Duodenal mucosa (tissue), 2 donors: ENCODE results near the gene CDIPT.
"Not testable (repeated sequence)": the region's sequence is repeated elsewhere in the genome, so short reads cannot be mapped to it uniquely, and the experiment has no call there.

ENCODE experiments used
- H3K27ac ChIP-seq: one replicate; pipeline ENCODE4 v1.7.0; 2013; ENCODE audit warnings: low read depth, low read length
- H3K27me3 ChIP-seq, 2 donors: one replicate each; pipeline ENCODE4 v1.7.0; 2013; ENCODE audit warnings: low read length in 2 of 2, control low read depth in 1 of 2; ENCODE audit not compliant: insufficient read depth in 2 of 2, control insufficient read depth in 1 of 2
- H3K36me3 ChIP-seq, 2 donors: one replicate each; pipeline ENCODE4 v1.7.0; 2013; ENCODE audit warnings: low read length in 2 of 2, control low read depth in 1 of 2; ENCODE audit not compliant: insufficient read depth in 2 of 2, control insufficient read depth in 1 of 2
- H3K4me1 ChIP-seq, 2 donors: one replicate each; pipeline ENCODE4 v1.7.0; 2013; ENCODE audit warnings: low read length in 2 of 2, control low read depth in 1 of 2; ENCODE audit not compliant: insufficient read depth in 2 of 2, control insufficient read depth in 1 of 2
- H3K4me3 ChIP-seq, 2 donors: one replicate each; pipeline ENCODE4 v1.7.0; 2013; ENCODE audit warnings: low read length in 2 of 2, low read depth in 1 of 2
- H3K9ac ChIP-seq, 2 donors: one replicate each; pipeline ENCODE4 v1.7.0; 2013; ENCODE audit warnings: low read length in 2 of 2, low read depth in 1 of 2
- H3K9me3 ChIP-seq, 2 donors: one replicate each; pipeline ENCODE4 v1.7.0; 2013; ENCODE audit warnings: low read length in 2 of 2, control low read depth in 1 of 2; ENCODE audit not compliant: control insufficient read depth in 1 of 2

The CDIPT gene

DNA sequence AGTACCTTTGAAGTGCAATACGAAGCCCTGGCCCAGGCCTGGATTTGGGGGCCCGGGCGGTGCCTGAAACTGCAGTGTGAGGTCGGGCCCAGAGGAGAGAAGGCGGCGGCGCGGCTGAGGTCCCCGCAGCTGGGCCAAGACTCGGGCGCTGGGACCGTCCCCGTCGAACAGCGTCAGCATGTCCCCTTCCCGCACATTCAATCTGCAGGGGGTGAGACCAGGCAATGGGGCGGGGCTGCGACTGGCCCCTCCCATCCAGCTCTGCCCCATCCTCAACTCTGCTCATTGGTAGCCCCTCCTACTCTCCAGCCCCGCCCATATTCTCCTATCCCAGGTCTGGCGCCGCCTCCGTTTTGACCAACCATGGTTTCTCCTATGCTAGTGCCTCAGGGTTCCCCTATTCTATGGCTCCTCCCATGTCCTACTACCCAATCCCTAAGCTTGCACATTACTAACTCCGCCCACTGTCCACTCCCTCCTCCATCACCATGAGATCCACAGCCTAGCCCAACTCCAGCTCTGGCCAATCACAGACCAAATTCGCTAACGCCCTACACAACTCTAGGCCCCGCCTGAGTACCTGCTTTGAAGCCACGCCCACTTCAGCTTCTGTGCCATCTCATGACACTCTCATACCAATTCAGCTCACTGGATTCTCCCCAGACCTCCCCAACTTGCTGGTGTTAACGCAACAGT is 14.4 kb upstream of the CDIPT start:
- no peak overlapping the region for H3K27ac ChIP-seq
- H3K9ac ChIP-seq: no peak overlapping the region
- peaks cover 9 to 12% of the 10 kb centered on the region in 2 donors for H3K27me3 ChIP-seq
- H3K9me3 ChIP-seq: no peaks in the 10 kb centered on the region
- no peak overlapping the region for H3K4me3 ChIP-seq
- H3K4me1 ChIP-seq: peaks cover 0 to 3% of the 10 kb centered on the region in 2 donors
- H3K36me3 ChIP-seq: no peaks in the 10 kb centered on the region

DNA sequence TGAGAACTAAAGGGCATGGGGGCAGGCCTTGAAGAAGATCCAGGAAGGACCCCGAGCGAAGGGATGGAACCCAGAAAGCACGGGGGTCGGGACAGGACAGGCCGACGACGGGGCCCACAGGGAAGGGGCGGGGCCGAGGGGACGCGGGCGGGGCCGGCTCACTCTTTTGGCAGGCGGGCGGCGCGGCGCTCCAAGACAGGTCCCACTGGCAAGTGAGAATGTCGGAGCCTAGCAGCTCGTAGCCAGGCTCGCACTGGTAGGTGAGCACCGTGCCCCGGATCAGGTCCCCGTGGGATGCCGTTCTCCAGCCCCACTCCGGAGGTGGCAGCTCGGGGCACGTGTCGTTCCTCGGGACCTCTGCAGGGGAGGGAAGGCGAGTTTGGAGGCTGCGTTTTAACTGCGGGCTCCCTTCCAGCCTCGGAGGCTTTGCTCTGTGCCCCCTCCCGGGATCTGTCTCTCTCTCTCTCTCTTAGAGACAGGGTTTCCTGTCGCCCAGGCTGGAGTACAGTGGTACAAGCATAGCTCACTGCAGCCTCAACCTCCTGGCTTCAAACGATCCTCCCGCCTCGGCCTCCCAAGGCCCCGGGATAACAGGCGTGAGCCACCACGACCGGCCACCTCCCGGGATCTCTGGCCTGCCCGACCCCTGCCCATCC is 13.7 kb upstream of the CDIPT start:
- Histone ChIP-seq H3K27ac (no peak overlapping the region), H3K9ac (no peak overlapping the region), H3K4me1 (peaks cover 0 to 3% of the 10 kb centered on the region in 2 donors), H3K36me3 (no peaks in the 10 kb centered on the region), H3K27me3 (peaks cover 9 to 12% of the 10 kb centered on the region in 2 donors), H3K9me3 (no peaks in the 10 kb centered on the region), H3K4me3 (peak overlapping the region; percentile 22 to 43)

DNA sequence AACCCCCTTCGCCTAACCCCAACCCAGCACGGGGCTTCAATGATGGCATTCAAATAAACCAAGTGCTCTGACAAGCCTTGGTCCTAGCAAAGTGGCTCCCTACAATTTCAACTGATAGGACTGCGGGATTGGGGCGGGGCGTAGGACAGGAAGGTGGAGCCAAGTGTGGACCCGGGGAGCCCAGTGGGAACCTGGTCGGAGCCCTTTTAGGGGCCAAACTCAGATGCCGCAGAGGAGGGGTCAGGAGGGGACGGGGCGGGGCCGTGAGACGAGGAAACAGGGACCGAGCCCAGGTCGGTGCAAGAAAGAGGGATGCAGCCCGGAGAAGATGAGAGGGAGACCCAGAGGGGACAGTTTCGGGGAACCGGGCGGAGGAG is 13.2 kb upstream of the CDIPT start:
- Histone ChIP-seq H3K9ac (no peak overlapping the region), H3K4me3 (peak overlapping the region in 1 of 2 donors; percentile 22), H3K36me3 (no peaks in the 10 kb centered on the region), H3K27me3 (peaks cover 9 to 12% of the 10 kb centered on the region in 2 donors), H3K9me3 (no peaks in the 10 kb centered on the region), H3K4me1 (peaks cover 0 to 3% of the 10 kb centered on the region in 2 donors), H3K27ac (no peak overlapping the region)

DNA sequence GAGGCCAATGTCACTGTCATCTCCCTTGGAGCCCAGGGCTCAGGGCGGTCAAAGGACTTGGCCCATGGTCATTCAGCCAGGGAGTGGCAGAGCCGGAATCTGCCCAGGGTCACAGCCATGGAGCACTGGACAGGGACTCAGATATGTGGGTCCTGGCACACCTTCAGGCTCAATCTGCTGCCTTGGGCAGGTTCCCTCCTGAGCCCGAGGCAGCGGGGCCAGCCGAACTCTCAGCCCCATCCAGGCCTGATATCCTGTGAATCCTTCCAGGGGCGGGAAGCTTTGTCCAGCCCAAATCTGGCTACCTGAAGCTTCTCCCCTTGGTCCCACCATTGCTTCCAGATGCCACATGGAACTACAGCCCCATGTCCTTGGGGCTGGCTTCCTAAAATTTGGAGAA is 12.2 kb upstream of the CDIPT start:
- H3K36me3 ChIP-seq: no peaks in the 10 kb centered on the region
- no peak overlapping the region for H3K4me3 ChIP-seq
- peaks cover 9 to 12% of the 10 kb centered on the region in 2 donors for H3K27me3 ChIP-seq
- H3K27ac ChIP-seq: no peak overlapping the region
- peaks cover 0 to 3% of the 10 kb centered on the region in 2 donors for H3K4me1 ChIP-seq
- H3K9ac ChIP-seq: no peak overlapping the region
- H3K9me3 ChIP-seq: no peaks in the 10 kb centered on the region

DNA sequence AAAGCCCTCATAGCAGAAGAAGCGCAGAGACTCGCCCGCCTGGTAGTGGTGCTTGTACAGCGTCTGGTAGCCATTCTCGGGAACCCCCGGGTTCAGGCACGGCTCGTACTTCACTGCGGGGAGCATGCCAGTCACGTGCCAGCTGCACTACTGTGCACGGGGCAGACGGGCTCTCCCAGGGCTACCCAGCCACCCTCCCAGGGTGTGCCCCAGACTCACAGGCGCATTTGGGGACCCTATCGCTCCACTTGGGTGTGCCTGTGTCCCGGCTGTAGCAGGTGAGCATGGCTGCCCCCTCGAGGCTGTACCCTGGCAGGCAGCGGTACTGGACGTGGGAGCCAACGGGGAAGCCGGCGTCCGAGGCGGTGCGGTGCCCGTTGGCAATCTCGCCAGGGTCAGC is 10.3 kb upstream of the CDIPT start:
- Histone ChIP-seq H3K36me3 (no peaks in the 10 kb centered on the region), H3K9me3 (no peaks in the 10 kb centered on the region), H3K27ac (no peak overlapping the region), H3K4me1 (peaks cover 0 to 3% of the 10 kb centered on the region in 2 donors), H3K27me3 (peaks cover 9 to 12% of the 10 kb centered on the region in 2 donors), H3K9ac (no peak overlapping the region), H3K4me3 (no peak overlapping the region)

DNA sequence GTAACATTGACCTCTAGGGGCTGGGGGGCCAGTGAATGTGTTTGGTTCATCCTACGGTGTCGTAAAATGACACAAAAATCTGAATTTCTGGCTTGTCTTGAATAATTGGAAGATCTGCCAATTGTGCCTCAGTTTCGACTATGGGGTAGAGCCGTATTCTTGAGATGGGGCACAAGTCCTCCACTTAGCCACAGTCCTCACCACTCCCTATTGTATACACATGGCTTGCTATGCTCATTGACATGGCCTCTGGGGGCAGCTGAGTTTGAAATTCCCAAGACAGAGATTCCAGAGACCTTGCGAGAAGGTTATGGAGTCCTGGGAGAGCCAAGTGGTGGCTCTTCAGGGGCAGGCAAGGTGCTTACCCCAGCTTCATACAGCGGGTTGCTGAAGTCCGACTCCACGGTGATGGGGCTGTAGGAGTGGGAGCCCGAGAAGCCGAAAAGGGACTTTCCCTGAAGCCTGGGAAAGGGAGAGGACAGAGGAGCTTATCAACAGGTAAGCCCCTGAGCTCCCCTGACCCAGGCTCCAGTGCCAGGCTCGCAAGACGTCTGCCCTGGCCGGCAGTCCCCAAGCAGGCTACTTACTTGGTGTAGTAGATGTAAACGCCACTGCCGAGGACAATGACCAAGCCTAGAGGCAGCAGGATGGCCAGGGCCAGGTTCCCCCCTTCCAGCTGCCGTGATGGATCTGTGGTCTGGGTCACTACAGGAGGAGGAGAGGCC is 9.0 kb upstream of the CDIPT start:
- peaks cover 4% of the 10 kb centered on the region in 2 donors for H3K27me3 ChIP-seq
- no peak overlapping the region for H3K4me3 ChIP-seq
- H3K9ac ChIP-seq: no peak overlapping the region
- H3K36me3 ChIP-seq: no peaks in the 10 kb centered on the region
- no peaks in the 10 kb centered on the region for H3K9me3 ChIP-seq
- peaks cover 0 to 3% of the 10 kb centered on the region in 2 donors for H3K4me1 ChIP-seq
- H3K27ac ChIP-seq: no peak overlapping the region

DNA sequence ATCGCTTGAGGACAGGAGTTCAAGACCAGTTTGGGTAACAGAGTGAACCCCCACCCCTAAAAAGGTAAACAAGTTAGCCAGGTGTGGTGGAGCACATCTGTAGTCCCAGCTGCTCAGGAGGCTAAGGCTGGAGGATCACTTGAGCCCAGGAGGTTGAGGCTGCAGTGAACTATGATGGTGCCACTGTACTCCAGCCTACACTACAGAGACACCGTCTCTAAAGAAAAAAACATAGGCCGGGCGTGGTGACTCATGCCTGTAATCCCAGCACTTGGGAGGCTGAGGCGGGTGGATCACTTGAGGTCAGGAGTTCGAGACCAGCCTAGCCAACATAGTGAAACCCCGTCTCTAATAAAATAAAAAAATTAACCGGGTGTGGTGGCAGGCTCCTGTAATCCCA is 6.0 kb upstream of the CDIPT start:
- H3K4me3 ChIP-seq, H3K36me3 ChIP-seq, H3K4me1 ChIP-seq, H3K27me3 ChIP-seq, H3K9me3 ChIP-seq, H3K27ac ChIP-seq, H3K9ac ChIP-seq: not testable (repeated sequence)

DNA sequence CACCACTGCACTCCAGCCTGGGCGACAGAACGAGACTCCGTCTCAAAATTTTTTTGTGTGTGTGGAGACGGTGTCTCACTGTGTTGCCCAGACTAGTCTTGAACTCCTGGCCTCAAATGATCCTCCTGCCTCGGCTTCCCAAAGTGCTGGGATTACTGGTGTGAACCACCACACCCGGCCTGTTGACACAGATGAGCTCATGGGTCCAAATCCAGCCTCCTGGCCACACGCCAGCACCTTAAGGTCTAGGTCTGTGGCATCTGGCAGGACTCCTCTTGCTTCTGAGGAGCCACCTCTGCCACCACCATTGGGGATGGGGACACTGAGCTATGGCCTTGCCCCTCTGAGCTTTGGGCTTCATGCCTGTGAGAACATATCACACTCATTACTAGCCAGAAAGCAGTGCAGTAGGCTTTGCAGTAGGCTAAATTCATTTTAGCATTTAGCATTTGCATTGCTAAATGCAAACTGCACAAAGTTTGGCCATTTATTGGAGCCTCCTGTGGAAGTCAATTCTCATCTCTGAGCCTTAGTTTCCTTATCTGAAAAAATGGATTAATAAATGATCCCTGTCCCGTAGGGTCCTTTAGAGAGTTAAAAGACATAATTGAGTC is 5.5 kb upstream of the CDIPT start:
- Histone ChIP-seq H3K9me3 (no peaks in the 10 kb centered on the region), H3K4me3 (no peak overlapping the region), H3K27me3 (no peaks in the 10 kb centered on the region), H3K27ac (no peak overlapping the region), H3K4me1 (peaks cover 3 to 4% of the 10 kb centered on the region in 2 donors), H3K9ac (no peak overlapping the region), H3K36me3 (no peaks in the 10 kb centered on the region)

DNA sequence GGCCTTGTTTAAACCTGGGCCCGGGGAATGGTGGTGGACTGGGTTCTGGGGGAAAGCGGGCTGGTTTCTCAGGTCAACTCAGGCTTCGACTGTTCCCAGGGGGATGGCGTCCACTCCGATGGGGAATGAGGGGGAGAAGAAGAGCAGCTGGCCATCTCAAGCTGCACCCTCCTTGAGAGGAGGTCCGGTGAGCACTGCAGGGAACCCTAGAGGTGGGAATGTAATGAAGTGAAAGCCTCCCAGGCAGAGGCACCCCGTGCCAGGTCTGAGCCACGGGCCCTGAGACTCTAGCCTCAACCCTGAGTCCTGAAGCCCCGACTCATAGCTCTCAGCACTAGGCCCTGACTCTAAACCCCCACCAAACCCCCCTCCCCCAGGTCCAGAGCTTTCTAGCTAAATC is 1.2 kb upstream of the CDIPT start:
- no peak overlapping the region for H3K4me3 ChIP-seq
- no peak overlapping the region for H3K27ac ChIP-seq
- no peaks in the 10 kb centered on the region for H3K9me3 ChIP-seq
- peaks cover 19 to 24% of the 10 kb centered on the region in 2 donors for H3K4me1 ChIP-seq
- H3K36me3 ChIP-seq: peaks cover 0 to 17% of the 10 kb centered on the region in 2 donors
- H3K27me3 ChIP-seq: no peaks in the 10 kb centered on the region
- H3K9ac ChIP-seq: no peak overlapping the region

DNA sequence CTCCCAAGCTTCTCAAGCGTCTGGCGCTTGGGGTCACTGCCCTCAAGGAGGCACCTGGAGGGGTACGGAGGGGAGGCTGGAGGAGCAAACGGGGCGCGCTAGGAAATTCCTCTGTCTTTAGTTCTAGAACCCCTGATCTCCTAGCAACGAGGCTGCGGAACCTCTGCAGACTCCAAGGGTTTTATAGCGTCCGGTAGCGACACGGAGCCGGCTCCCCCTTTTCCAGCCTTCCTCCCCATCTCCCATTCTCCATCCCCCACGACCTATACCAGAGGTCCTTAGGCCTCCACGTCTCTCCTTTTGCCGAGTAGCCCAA is 601 bp upstream of the CDIPT start:
- Histone ChIP-seq H3K27ac (no peak overlapping the region), H3K9me3 (no peaks in the 10 kb centered on the region), H3K9ac (peak overlapping the region; percentile 74 to 94), H3K27me3 (no peaks in the 10 kb centered on the region), H3K4me1 (peaks cover 19 to 24% of the 10 kb centered on the region in 2 donors), H3K4me3 (peak overlapping the region; percentile 54 to 87), H3K36me3 (peaks cover 3 to 22% of the 10 kb centered on the region in 2 donors)
